H9 (cell line): ENCODE measurements around the gene EPGN. TPM values are rescaled to one million over a fixed set of nuclear protein-coding genes. Genes with fewer than 3 reads are reported as not detected.

ENCODE experiments used
- DNase-seq: peaks from one replicate; pipeline ENCODE4 v3.0.0-alpha.2; 2017
- H2AFZ ChIP-seq: one replicate; pipeline ENCODE4 v1.6.1; 2013; ENCODE audit warnings: mild to moderate bottlenecking, low read length, control low read depth, moderate library complexity
- H2AK5ac ChIP-seq: 2 replicates; pipeline ENCODE4 v1.6.1; 2013; ENCODE audit warnings: low read length, control low read depth, mixed read lengths; ENCODE audit not compliant: insufficient read length
- H2BK120ac ChIP-seq: one replicate; pipeline ENCODE4 v1.6.1; 2013; ENCODE audit warnings: low read depth, mild to moderate bottlenecking, low read length, control low read depth, inconsistent platforms; ENCODE audit not compliant: poor library complexity, severe bottlenecking
- H2BK12ac ChIP-seq: 2 replicates; pipeline ENCODE4 v1.6.1; 2013; ENCODE audit warnings: low read length, control low read depth, mixed read lengths, low read depth; ENCODE audit not compliant: insufficient read length
- H2BK15ac ChIP-seq: 2 replicates; pipeline ENCODE4 v1.6.1; 2013; ENCODE audit warnings: low read depth, low read length, control low read depth
- H2BK20ac ChIP-seq: one replicate; pipeline ENCODE4 v1.6.1; 2013; ENCODE audit warnings: low read depth, mild to moderate bottlenecking, low read length, control low read depth, inconsistent platforms; ENCODE audit not compliant: poor library complexity, severe bottlenecking
- H2BK5ac ChIP-seq: 2 replicates; pipeline ENCODE4 v1.6.1; 2013; ENCODE audit warnings: low read length, control low read depth, mixed read lengths; ENCODE audit not compliant: insufficient read length
- H3K14ac ChIP-seq: 2 replicates; pipeline ENCODE4 v1.6.1; 2013; ENCODE audit warnings: low read length, control low read depth; ENCODE audit not compliant: insufficient read depth
- H3K18ac ChIP-seq: 2 replicates; pipeline ENCODE4 v1.6.1; 2013; ENCODE audit warnings: low read depth, mild to moderate bottlenecking, mixed read lengths, low read length, control low read depth; ENCODE audit not compliant: insufficient read length
- H3K23ac ChIP-seq: 2 replicates; pipeline ENCODE4 v1.6.1; 2013; ENCODE audit warnings: low read length, control low read depth, mixed read lengths, low read depth; ENCODE audit not compliant: insufficient read length
- H3K23me2 ChIP-seq: 2 replicates; pipeline ENCODE4 v1.6.1; 2013; ENCODE audit warnings: low read depth, mild to moderate bottlenecking, mixed read lengths, low read length, control low read depth; ENCODE audit not compliant: insufficient read length, poor library complexity, severe bottlenecking
- H3K27ac ChIP-seq: 2 replicates; pipeline ENCODE4 v1.5.1; 2013; ENCODE audit warnings: low read length, control low read depth, mixed read lengths, low read depth; ENCODE audit not compliant: insufficient read length
- H3K27me3 ChIP-seq: 2 replicates; pipeline ENCODE4 v1.6.1; 2013; ENCODE audit warnings: low read length, control low read depth, inconsistent platforms; ENCODE audit not compliant: insufficient read depth
- H3K4ac ChIP-seq: 2 replicates; pipeline ENCODE4 v1.6.1; 2013; ENCODE audit warnings: low read depth, mild to moderate bottlenecking, control low read depth, inconsistent platforms, low read length, moderate library complexity
- H3K4me1 ChIP-seq: 2 replicates; pipeline ENCODE4 v1.6.1; 2013; ENCODE audit warnings: low read length, control low read depth, inconsistent platforms; ENCODE audit not compliant: insufficient read depth
- H3K4me2 ChIP-seq: 2 replicates; pipeline ENCODE4 v1.6.1; 2013; ENCODE audit warnings: low read length, control low read depth, mixed read lengths; ENCODE audit not compliant: insufficient read length, insufficient read depth
- H3K56ac ChIP-seq: 2 replicates; pipeline ENCODE4 v1.6.1; 2013; ENCODE audit warnings: low read depth, mild to moderate bottlenecking, mixed read lengths, low read length, control low read depth; ENCODE audit not compliant: insufficient read length
- H3K79me1 ChIP-seq: 2 replicates; pipeline ENCODE4 v1.6.1; 2013; ENCODE audit warnings: low read depth, mild to moderate bottlenecking, moderate library complexity, low read length, control low read depth, inconsistent platforms; ENCODE audit not compliant: insufficient read depth, poor library complexity, severe bottlenecking
- H3K79me2 ChIP-seq: 2 replicates; pipeline ENCODE4 v1.6.1; 2013; ENCODE audit warnings: low read length, control low read depth, inconsistent platforms; ENCODE audit not compliant: insufficient read depth
- H3K9ac ChIP-seq: 2 replicates; pipeline ENCODE4 v1.6.1; 2013; ENCODE audit warnings: low read length, control low read depth, mixed read lengths; ENCODE audit not compliant: insufficient read length; ENCODE audit errors: extremely low read depth
- H3K9me3 ChIP-seq: one replicate; pipeline ENCODE4 v1.6.1; 2013; ENCODE audit warnings: low read depth, low read length, inconsistent platforms; ENCODE audit not compliant: control insufficient read depth
- H3T11ph ChIP-seq: one replicate; pipeline ENCODE4 v1.6.1; 2013; ENCODE audit warnings: mild to moderate bottlenecking, low read length, control low read depth, inconsistent platforms
- H4K20me1 ChIP-seq: one replicate; pipeline ENCODE4 v1.6.1; 2013; ENCODE audit not compliant: control insufficient read depth, insufficient read length, insufficient read depth
- H4K5ac ChIP-seq: 2 replicates; pipeline ENCODE4 v1.6.1; 2013; ENCODE audit warnings: low read depth, mild to moderate bottlenecking, mixed read lengths, low read length, control low read depth; ENCODE audit not compliant: insufficient read length
- H4K8ac ChIP-seq: replicated peaks from 2 replicates; pipeline ENCODE4 v1.6.1; 2013; ENCODE audit warnings: low read length, control low read depth, mixed read lengths, low read depth; ENCODE audit not compliant: insufficient read length
- H4K91ac ChIP-seq: 2 replicates; pipeline ENCODE4 v1.6.1; 2013; ENCODE audit warnings: low read depth, mild to moderate bottlenecking, moderate library complexity, mixed read lengths, low read length, control low read depth; ENCODE audit not compliant: insufficient read length
- H3K27ac Mint-ChIP-seq, 3 experiments: 2 replicates in 2 of 3; 3 replicates in 1 of 3; pipeline ENCODE4 v1.8.0; 2020 to 2021; ENCODE audit warnings: mixed read lengths in 3 of 3, mild to moderate bottlenecking in 1 of 3, moderate library complexity in 1 of 3
- H3K27me3 Mint-ChIP-seq: 2 replicates; pipeline ENCODE4 v1.8.0; 2021; ENCODE audit warnings: low read depth, mild to moderate bottlenecking, moderate library complexity, mixed read lengths
- H3K36me3 Mint-ChIP-seq, 3 experiments: 2 replicates in 2 of 3; 3 replicates in 1 of 3; pipeline ENCODE4 v1.8.0; 2020 to 2021; ENCODE audit warnings: low read depth in 3 of 3, mixed read lengths in 3 of 3; ENCODE audit not compliant: insufficient read depth in 1 of 3
- H3K4me1 Mint-ChIP-seq, 2 experiments: 2 replicates each; pipeline ENCODE4 v1.8.0; 2020; ENCODE audit warnings: mixed read lengths in 2 of 2
- H3K4me3 Mint-ChIP-seq, 2 experiments: 2 replicates in 1 of 2; 3 replicates in 1 of 2; pipeline ENCODE4 v1.8.0; 2020 to 2021; ENCODE audit warnings: mild to moderate bottlenecking in 2 of 2, mixed read lengths in 2 of 2, moderate library complexity in 1 of 2
- H3K9me3 Mint-ChIP-seq, 2 experiments: 2 replicates in 1 of 2; 3 replicates in 1 of 2; pipeline ENCODE4 v1.8.0; 2020; ENCODE audit warnings: mild to moderate bottlenecking in 2 of 2, mixed read lengths in 2 of 2, moderate library complexity in 1 of 2
- CTCF ChIP-seq: fragments of 200-600 bp; sonication (generic); conservative IDR thresholded peaks from 3 replicates; pipeline ENCODE4 v1.8.0; 2021; ENCODE audit warnings: antibody characterized with exemption, mild to moderate bottlenecking
- total RNA-seq: library from RNA; stranded (reverse); gene quantifications from 2 replicates; pipeline ENCODE4 v1.2.1, GENCODE V29; 2021

EPGN gene
- total RNA-seq, 1 experiment from 2014 or later: not detected

GRCh38 chr4:74263551-74263950 lies 44.7 kb upstream of the EPGN start:
- no peaks in the 10 kb centered on the region for H3K27me3 ChIP-seq
- H4K91ac ChIP-seq: no peak overlapping the region
- H2BK12ac ChIP-seq: no peak overlapping the region
- no peak overlapping the region for H4K5ac ChIP-seq
- H2BK5ac ChIP-seq: no peak overlapping the region
- H2BK20ac ChIP-seq: no peak overlapping the region
- H2AK5ac ChIP-seq: no peak overlapping the region
- DNase-seq: no peak
- no peak overlapping the region for H2AFZ ChIP-seq
- H3K4me2 ChIP-seq: no peak overlapping the region
- no peak overlapping the region for H3K14ac ChIP-seq
- no peak overlapping the region for H2BK15ac ChIP-seq
- no peak overlapping the region for H2BK120ac ChIP-seq
- H3K27ac Mint-ChIP-seq: no peak overlapping the region
- H3K4me3 Mint-ChIP-seq: no peak overlapping the region
- H3K23ac ChIP-seq: no peak overlapping the region
- H3K27me3 Mint-ChIP-seq: no peaks in the 10 kb centered on the region
- H3K36me3 Mint-ChIP-seq: no peaks in the 10 kb centered on the region
- H3K18ac ChIP-seq: no peak overlapping the region
- H3K4me1 ChIP-seq: no peaks in the 10 kb centered on the region
- H3K4ac ChIP-seq: no peak overlapping the region
- H3K9me3 ChIP-seq: no peaks in the 10 kb centered on the region
- H3K56ac ChIP-seq: no peak overlapping the region
- no peak overlapping the region for H3K27ac ChIP-seq
- H4K20me1 ChIP-seq: no peaks in the 10 kb centered on the region
- H3K23me2 ChIP-seq: no peaks in the 10 kb centered on the region
- no peaks in the 10 kb centered on the region for H3K79me2 ChIP-seq
- no peaks in the 10 kb centered on the region for H3K4me1 Mint-ChIP-seq
- H3K79me1 ChIP-seq: no peaks in the 10 kb centered on the region
- H3T11ph ChIP-seq: no peak overlapping the region
- no peak overlapping the region for H4K8ac ChIP-seq
- H3K9me3 Mint-ChIP-seq: no peaks in the 10 kb centered on the region
- no peak overlapping the region for H3K9ac ChIP-seq
- no peak for TF ChIP-seq CTCF
